H1 (cell line): Measurements from ENCODE around the gene FYTTD1.

Experiments
- GABPA ChIP-seq: IDR thresholded peaks from 2 replicates; pipeline ENCODE4 v1.6.1; 2011; ENCODE audit warnings: mild to moderate bottlenecking, low read length, moderate library complexity, borderline replicate concordance; ENCODE audit not compliant: insufficient read depth
- POLR2A ChIP-seq, 2 experiments: IDR thresholded peaks; 1 replicate in 1 of 2; 2 replicates in 1 of 2; pipeline ENCODE4 v1.6.1; 2011; ENCODE audit warnings: low read depth in 2 of 2, low read length in 2 of 2, mild to moderate bottlenecking in 2 of 2; ENCODE audit errors: control extremely low read depth in 1 of 2
- POLR2AphosphoS5 ChIP-seq: IDR thresholded peaks from 2 replicates; pipeline ENCODE4 v1.6.1; 2011; ENCODE audit warnings: low read depth, low read length
- SUZ12 ChIP-seq: fragments of 200-600 bp; sonication (generic); IDR thresholded peaks from 2 replicates; pipeline ENCODE4 v1.6.1; 2012; ENCODE audit warnings: mild to moderate bottlenecking, inconsistent platforms, low read length, moderate library complexity, mixed read lengths
- TF ChIP-seq, protein P1 (sequence below): IDR thresholded peaks from 2 replicates; pipeline ENCODE4 v1.6.1; 2011; ENCODE audit warnings: low read depth, mild to moderate bottlenecking, low read length; ENCODE audit not compliant: insufficient read depth
- TF ChIP-seq, protein P2 (sequence below), 3 experiments: IDR thresholded peaks; 1 replicate in 2 of 3; 2 replicates in 1 of 3; pipeline versions ENCODE4 v1.5.1 to v1.6.1; 2011; ENCODE audit warnings: low read length in 3 of 3, mild to moderate bottlenecking in 3 of 3, inconsistent platforms in 2 of 3, low read depth in 1 of 3, moderate library complexity in 1 of 3; ENCODE audit not compliant: insufficient read depth in 1 of 3; ENCODE audit errors: control extremely low read depth in 1 of 3

DNA sequence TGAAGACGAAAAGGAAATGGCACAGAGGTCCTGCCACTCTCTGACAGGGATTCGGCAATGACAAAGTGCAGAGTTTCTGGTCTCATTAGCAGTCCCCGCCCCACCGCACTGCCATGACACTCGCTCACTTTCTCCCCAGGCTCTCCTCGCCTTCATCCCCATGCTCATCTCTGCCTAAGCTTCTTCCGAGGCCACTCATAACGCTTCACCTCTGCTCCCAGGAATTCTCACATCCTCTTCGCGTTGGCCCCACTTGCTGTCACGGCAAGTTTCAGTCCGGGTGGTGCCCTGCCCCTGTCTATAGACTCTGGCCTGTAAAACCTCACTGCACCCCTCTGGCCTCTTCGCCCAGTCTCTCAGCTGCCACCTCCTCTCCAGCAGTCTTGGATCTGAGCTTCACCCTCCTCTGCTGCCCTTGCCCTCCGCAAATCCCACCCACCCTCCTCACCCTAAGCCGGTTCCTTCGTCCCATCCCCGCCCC lies 13.6 kb upstream of the FYTTD1 start:
- TF ChIP-seq SUZ12 (no peak), POLR2AphosphoS5 (no peak), POLR2A (IDR thresholded peaks at IDR 0.05; ENCODE audit: control extremely low read depth in 1 of 2, low read depth in 2 of 2, low read length in 2 of 2) (no peak), GABPA (no peak)
- TF ChIP-seq, protein P1, sequence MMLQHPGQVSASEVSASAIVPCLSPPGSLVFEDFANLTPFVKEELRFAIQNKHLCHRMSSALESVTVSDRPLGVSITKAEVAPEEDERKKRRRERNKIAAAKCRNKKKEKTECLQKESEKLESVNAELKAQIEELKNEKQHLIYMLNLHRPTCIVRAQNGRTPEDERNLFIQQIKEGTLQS: no peak
- TF ChIP-seq, protein P2, sequence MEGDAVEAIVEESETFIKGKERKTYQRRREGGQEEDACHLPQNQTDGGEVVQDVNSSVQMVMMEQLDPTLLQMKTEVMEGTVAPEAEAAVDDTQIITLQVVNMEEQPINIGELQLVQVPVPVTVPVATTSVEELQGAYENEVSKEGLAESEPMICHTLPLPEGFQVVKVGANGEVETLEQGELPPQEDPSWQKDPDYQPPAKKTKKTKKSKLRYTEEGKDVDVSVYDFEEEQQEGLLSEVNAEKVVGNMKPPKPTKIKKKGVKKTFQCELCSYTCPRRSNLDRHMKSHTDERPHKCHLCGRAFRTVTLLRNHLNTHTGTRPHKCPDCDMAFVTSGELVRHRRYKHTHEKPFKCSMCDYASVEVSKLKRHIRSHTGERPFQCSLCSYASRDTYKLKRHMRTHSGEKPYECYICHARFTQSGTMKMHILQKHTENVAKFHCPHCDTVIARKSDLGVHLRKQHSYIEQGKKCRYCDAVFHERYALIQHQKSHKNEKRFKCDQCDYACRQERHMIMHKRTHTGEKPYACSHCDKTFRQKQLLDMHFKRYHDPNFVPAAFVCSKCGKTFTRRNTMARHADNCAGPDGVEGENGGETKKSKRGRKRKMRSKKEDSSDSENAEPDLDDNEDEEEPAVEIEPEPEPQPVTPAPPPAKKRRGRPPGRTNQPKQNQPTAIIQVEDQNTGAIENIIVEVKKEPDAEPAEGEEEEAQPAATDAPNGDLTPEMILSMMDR (IDR thresholded peaks at IDR 0.05; ENCODE audit: control extremely low read depth in 1 of 3, insufficient read depth in 1 of 3, low read depth in 1 of 3, low read length in 3 of 3): no peak
